HL-60 (cell line): Measurements from ENCODE around the gene CAMK2D.

Experiments
- DNase-seq, 2 experiments: peaks; one replicate each; pipeline ENCODE4 v3.0.0-alpha.2; 2010 to 2020; ENCODE audit warnings: low read depth in 1 of 2, low spot score in 1 of 2
- H3K27ac ChIP-seq: fragments of 250-450 bp; sonication (Bioruptor Pico); replicated peaks from 2 replicates; pipeline ENCODE4 v1.5.1; 2020; ENCODE audit warnings: mild to moderate bottlenecking, moderate library complexity
- H3K27me3 ChIP-seq: fragments of 250-450 bp; sonication (Bioruptor Pico); 2 replicates; pipeline ENCODE4 v1.5.1; 2021; ENCODE audit warnings: mild to moderate bottlenecking, moderate library complexity; ENCODE audit not compliant: insufficient read depth, poor library complexity, severe bottlenecking
- H3K4me3 ChIP-seq: replicated peaks from 2 replicates; pipeline ENCODE4 v1.5.1; 2011; ENCODE audit warnings: mild to moderate bottlenecking, control low read depth, low read length; ENCODE audit not compliant: insufficient read depth
- CTCF ChIP-seq: IDR thresholded peaks from one replicate; pipeline ENCODE4 v1.5.1; 2011; ENCODE audit warnings: low read length, control low read depth, inconsistent platforms; ENCODE audit not compliant: insufficient read depth
- GABPA ChIP-seq: IDR thresholded peaks from 2 replicates; pipeline ENCODE4 v1.6.1; 2012; ENCODE audit warnings: low read depth
- POLR2AphosphoS5 ChIP-seq: IDR thresholded peaks from 2 replicates; pipeline ENCODE4 v1.6.1; 2012; ENCODE audit warnings: low read depth
- REST ChIP-seq: IDR thresholded peaks from 2 replicates; pipeline ENCODE4 v1.6.1; 2012; ENCODE audit warnings: low read depth; ENCODE audit not compliant: insufficient replicate concordance
- SPI1 ChIP-seq: IDR thresholded peaks from 2 replicates; pipeline ENCODE4 v1.6.1; 2012; ENCODE audit warnings: low read depth, mild to moderate bottlenecking, borderline replicate concordance

Gene CAMK2D

GRCh38 chr4:113674733-113675132 lies 86.8 kb downstream of the CAMK2D start:
- Histone ChIP-seq H3K27ac (no peak overlapping the region), H3K4me3 (no peak overlapping the region), H3K27me3 (no peaks in the 10 kb centered on the region)
- no peak for DNase-seq
- TF ChIP-seq REST (no peak), POLR2AphosphoS5 (no peak), GABPA (no peak), CTCF (no peak), SPI1 (no peak)

GRCh38 chr4:113674251-113674650 lies 87.3 kb downstream of the CAMK2D start:
- no peaks in the 10 kb centered on the region for H3K27me3 ChIP-seq
- no peak for DNase-seq
- H3K27ac ChIP-seq, result no peak overlapping the region
- no peak overlapping the region for H3K4me3 ChIP-seq
- TF ChIP-seq POLR2AphosphoS5 (no peak), REST (no peak), CTCF (no peak), SPI1 (no peak), GABPA (no peak)

GRCh38 chr4:113673450-113673849 lies 88.1 kb downstream of the CAMK2D start:
- H3K27me3 ChIP-seq, result no peaks in the 10 kb centered on the region
- no peak for DNase-seq
- H3K27ac ChIP-seq, result no peak overlapping the region
- TF ChIP-seq REST (no peak), POLR2AphosphoS5 (no peak), SPI1 (no peak), GABPA (no peak), CTCF (no peak)
- no peak overlapping the region for H3K4me3 ChIP-seq
